Loucy (cell line): ENCODE results near the gene ATP7B.

Source experiments
- H2AFZ ChIP-seq: fragments of 200-600 bp; sonication (generic); 2 replicates; pipeline ENCODE4 v1.6.0; 2016; ENCODE audit warnings: antibody characterized with exemption, mild to moderate bottlenecking, low read length, moderate library complexity
- H3F3A ChIP-seq: fragments of 200-600 bp; 2 replicates; pipeline ENCODE4 v1.6.0; 2016; ENCODE audit warnings: antibody characterized with exemption, low read depth, mild to moderate bottlenecking
- H3K27me3 ChIP-seq: fragments of 200-600 bp; sonication (generic); 2 replicates; pipeline ENCODE4 v1.6.1; 2014; ENCODE audit warnings: low read length, mild to moderate bottlenecking; ENCODE audit not compliant: insufficient read depth, poor library complexity, severe bottlenecking
- H3K36me3 ChIP-seq: fragments of 200-600 bp; sonication (generic); 2 replicates; pipeline ENCODE4 v1.6.1; 2016; ENCODE audit warnings: low read length; ENCODE audit not compliant: insufficient read depth
- H3K4me1 ChIP-seq: fragments of 200-600 bp; sonication (generic); 2 replicates; pipeline ENCODE4 v1.5.1; 2014; ENCODE audit warnings: low read length, mild to moderate bottlenecking; ENCODE audit not compliant: insufficient read depth, poor library complexity, severe bottlenecking
- H3K4me2 ChIP-seq: fragments of 200-600 bp; sonication (generic); 2 replicates; pipeline ENCODE4 v1.6.0; 2014; ENCODE audit warnings: antibody characterized with exemption, low read length, low read depth, mild to moderate bottlenecking; ENCODE audit not compliant: poor library complexity, severe bottlenecking
- H3K4me3 ChIP-seq: fragments of 200-600 bp; sonication (generic); 2 replicates; pipeline ENCODE4 v1.5.1; 2014; ENCODE audit warnings: low read length, mild to moderate bottlenecking, mixed read lengths; ENCODE audit not compliant: poor library complexity, severe bottlenecking
- H3K79me2 ChIP-seq: fragments of 200-600 bp; sonication (generic); 2 replicates; pipeline ENCODE4 v1.6.1; 2014; ENCODE audit warnings: low read length; ENCODE audit not compliant: insufficient read depth
- H3K9ac ChIP-seq: fragments of 200-600 bp; sonication (generic); 2 replicates; pipeline ENCODE4 v1.6.0; 2014; ENCODE audit warnings: mild to moderate bottlenecking, low read depth, low read length, moderate library complexity; ENCODE audit not compliant: poor library complexity, severe bottlenecking
- H3K9me2 ChIP-seq: fragments of 200-600 bp; sonication (generic); replicated peaks from 2 replicates; pipeline ENCODE4 v1.6.1; 2016; ENCODE audit warnings: low read depth, low read length, mixed read lengths
- H3K9me3 ChIP-seq: fragments of 200-600 bp; sonication (generic); 2 replicates; pipeline ENCODE4 v1.6.1; 2014; ENCODE audit warnings: mild to moderate bottlenecking, antibody characterized with exemption, low read length, low read depth; ENCODE audit not compliant: insufficient read depth
- H4K20me1 ChIP-seq: fragments of 200-600 bp; sonication (generic); 2 replicates; pipeline ENCODE4 v1.6.0; 2014; ENCODE audit warnings: antibody characterized with exemption, low read length, mild to moderate bottlenecking; ENCODE audit not compliant: insufficient read depth, poor library complexity, severe bottlenecking
- EZH2phosphoT487 ChIP-seq: fragments of 200-600 bp; IDR thresholded peaks from 2 replicates; pipeline ENCODE4 v1.6.1; 2018; ENCODE audit warnings: antibody characterized with exemption, mild to moderate bottlenecking, moderate library complexity, borderline replicate concordance
- TF ChIP-seq, protein P1 (sequence below): fragments of 200-600 bp; sonication (generic); conservative IDR thresholded peaks from 2 replicates; pipeline ENCODE4 v1.5.1; 2014; ENCODE audit warnings: mild to moderate bottlenecking, antibody characterized with exemption, low read length

ATP7B gene

DNA sequence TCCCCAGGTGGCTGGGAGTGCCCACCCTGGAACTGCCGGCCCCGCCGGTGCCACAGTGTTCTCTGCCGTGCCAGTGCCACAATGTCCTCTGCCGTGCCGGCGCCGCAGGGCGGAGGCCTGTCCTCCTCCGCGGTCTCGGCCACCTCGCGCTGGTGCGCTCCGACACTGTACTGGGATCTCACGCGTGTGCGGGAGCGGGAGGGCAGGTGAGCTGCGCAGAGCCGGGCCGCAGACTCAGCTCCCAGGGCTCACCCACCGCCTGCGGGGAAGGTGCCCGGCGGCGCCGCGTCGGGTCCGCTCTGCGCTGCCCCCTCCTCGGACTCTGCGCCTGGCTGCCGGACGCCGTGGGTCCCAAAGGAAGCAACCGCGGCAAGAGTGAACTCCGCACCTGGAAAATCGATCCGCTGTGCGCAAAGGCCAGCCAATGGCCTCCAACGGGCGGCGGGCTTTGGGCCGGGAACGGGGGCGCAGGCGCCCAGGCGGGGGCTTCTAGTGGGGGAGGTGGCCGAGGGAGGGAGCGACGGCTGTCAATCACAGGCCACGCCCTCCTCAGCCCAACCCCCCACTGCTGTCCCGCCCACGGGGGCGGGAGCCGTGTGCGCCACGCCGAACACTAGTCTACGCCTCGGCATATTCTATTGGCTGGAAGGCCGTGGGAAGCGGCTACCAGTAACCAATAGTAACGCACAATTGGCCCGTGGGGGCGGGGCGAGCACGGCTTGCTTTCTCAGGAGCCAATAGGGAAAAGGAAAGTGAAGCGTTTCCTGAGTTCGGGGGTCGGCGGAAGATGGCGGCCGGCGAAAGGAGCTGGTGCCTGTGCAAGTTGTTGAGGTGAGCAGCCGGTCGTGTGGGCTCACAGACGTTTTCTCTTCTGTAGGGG is 622 bp upstream of the ATP7B start, which contains the start of gene ALG11:
ALG11 (plus strand) TSS at position 767 of the 880 bp plus-strand sequence; CDS start at position 788, 21 bp downstream.
- Histone ChIP-seq H3K9ac (peak within 1 kb of the TSS; percentile 82), H3K79me2 (peaks cover 45% of the 10 kb centered on the region), H3K36me3 (no peaks in the 10 kb centered on the region), H3K9me2 (no peaks in the 10 kb centered on the region), H3K4me2 (peak within 1 kb of the TSS; percentile 88), H3K9me3 (no peaks in the 10 kb centered on the region), H3K27me3 (peaks cover 20% of the 10 kb centered on the region), H3K4me1 (peaks cover 19% of the 10 kb centered on the region), H2AFZ (peak within 1 kb of the TSS; percentile 99), H4K20me1 (peaks cover 12% of the 10 kb centered on the region), H3K4me3 (peak within 1 kb of the TSS; percentile 91), H3F3A (no peaks in the 10 kb centered on the region)
- TF ChIP-seq EZH2phosphoT487, result no peak
- TF ChIP-seq, protein P1, sequence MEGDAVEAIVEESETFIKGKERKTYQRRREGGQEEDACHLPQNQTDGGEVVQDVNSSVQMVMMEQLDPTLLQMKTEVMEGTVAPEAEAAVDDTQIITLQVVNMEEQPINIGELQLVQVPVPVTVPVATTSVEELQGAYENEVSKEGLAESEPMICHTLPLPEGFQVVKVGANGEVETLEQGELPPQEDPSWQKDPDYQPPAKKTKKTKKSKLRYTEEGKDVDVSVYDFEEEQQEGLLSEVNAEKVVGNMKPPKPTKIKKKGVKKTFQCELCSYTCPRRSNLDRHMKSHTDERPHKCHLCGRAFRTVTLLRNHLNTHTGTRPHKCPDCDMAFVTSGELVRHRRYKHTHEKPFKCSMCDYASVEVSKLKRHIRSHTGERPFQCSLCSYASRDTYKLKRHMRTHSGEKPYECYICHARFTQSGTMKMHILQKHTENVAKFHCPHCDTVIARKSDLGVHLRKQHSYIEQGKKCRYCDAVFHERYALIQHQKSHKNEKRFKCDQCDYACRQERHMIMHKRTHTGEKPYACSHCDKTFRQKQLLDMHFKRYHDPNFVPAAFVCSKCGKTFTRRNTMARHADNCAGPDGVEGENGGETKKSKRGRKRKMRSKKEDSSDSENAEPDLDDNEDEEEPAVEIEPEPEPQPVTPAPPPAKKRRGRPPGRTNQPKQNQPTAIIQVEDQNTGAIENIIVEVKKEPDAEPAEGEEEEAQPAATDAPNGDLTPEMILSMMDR, result no peak

DNA sequence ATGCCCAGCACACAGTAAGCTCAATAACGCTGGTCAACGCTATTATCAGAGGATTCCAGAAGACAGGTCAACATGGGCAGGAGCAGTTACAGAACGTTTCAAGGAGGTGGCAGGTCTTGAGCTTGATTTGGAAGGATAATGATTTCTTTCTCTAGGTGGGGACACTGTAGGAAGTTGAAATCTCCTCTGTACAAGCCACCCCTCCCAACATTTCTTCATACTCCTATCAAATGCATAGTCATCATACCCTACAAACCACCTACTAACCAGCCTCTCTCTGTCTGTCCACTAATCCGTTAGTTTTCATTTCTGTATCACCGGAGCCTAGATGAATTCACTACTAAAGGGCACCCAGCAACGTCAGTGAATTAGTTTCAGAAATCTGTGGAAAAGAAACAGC is 1.3 kb downstream of the ATP7B start:
- Histone ChIP-seq H4K20me1 (peaks cover 12% of the 10 kb centered on the region), H3K4me3 (peak overlapping the region; percentile 5), H2AFZ (no peak overlapping the region), H3K4me2 (peak overlapping the region; percentile 86), H3F3A (no peaks in the 10 kb centered on the region), H3K4me1 (peaks cover 19% of the 10 kb centered on the region), H3K27me3 (peaks cover 20% of the 10 kb centered on the region), H3K9me3 (no peaks in the 10 kb centered on the region), H3K79me2 (peaks cover 25% of the 10 kb centered on the region), H3K9ac (no peak overlapping the region), H3K36me3 (no peaks in the 10 kb centered on the region), H3K9me2 (no peaks in the 10 kb centered on the region)
- TF ChIP-seq EZH2phosphoT487, result no peak
- TF ChIP-seq, protein P1, result no peak

DNA sequence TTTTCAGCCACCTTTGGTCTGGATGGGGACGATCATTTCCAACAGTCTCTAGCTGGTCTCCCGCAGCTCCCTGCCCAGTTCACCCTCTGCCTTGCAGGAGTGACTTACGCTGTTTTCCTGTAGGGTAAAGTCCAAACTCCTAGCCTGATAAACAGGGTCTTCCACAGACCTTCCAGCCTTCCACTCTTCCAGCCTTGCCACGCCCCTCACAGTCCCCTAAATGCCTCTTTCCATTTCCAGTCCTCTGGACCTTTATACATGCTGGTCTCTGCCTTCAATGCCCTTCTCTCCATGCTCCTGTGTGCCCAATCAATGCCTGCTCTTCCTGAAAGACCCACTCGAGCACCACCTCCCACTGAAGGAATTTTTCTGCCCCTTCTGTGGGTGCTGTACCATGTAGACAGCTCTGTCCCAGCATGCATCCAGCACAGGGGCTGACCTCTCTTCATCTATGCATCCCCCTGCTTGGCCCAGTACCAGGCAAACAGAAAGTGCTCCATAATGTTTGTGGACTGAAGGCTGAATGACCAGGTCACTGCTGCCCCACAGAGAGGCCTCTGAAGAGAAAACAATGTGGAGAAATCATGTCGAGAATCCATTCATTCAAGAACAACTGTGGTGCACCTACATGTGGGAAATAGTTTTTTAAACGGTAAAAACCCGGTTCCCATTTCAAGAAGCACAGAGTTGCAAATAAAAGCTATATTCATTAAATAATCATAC is 4.6 kb downstream of the ATP7B start:
- TF ChIP-seq EZH2phosphoT487, result no peak
- TF ChIP-seq, protein P1, result no peak
- Histone ChIP-seq H2AFZ (no peak overlapping the region), H3K4me1 (peaks cover 9% of the 10 kb centered on the region), H3K4me3 (no peak overlapping the region), H3K27me3 (peaks cover 20% of the 10 kb centered on the region), H3K9me3 (no peaks in the 10 kb centered on the region), H3K4me2 (no peak overlapping the region), H3K9me2 (no peaks in the 10 kb centered on the region), H3K79me2 (no peaks in the 10 kb centered on the region), H3F3A (no peaks in the 10 kb centered on the region), H3K36me3 (no peaks in the 10 kb centered on the region), H4K20me1 (no peaks in the 10 kb centered on the region), H3K9ac (no peak overlapping the region)
